DND-41 (cell line): ENCODE data around the gene PHF20.

Experiments used
- ATAC-seq: fragments of 200-7000 bp; cut with Tn5 transposase; 3 replicates; pipeline ENCODE4 v1.9.1; 2021; ENCODE audit warnings: low read depth; ENCODE audit not compliant: insufficient read depth
- DNase-seq: peaks from one replicate; pipeline ENCODE4 v3.0.0-alpha.2; 2020
- H2AFZ ChIP-seq: 2 replicates; pipeline ENCODE4 v1.6.0; 2012; ENCODE audit warnings: low read depth, low read length
- H3K27ac ChIP-seq: 2 replicates; pipeline ENCODE4 v1.5.1; 2012; ENCODE audit warnings: low read length, inconsistent platforms
- H3K27me3 ChIP-seq: fragments of 200-600 bp; sonication (generic); 2 replicates; pipeline ENCODE4 v1.6.0; 2012; ENCODE audit warnings: low read length, mild to moderate bottlenecking, inconsistent platforms; ENCODE audit not compliant: insufficient read depth, poor library complexity
- H3K36me3 ChIP-seq: 2 replicates; pipeline ENCODE4 v1.5.1; 2012; ENCODE audit warnings: low read length, inconsistent platforms; ENCODE audit not compliant: insufficient read depth
- H3K4me1 ChIP-seq: 2 replicates; pipeline ENCODE4 v1.5.1; 2012; ENCODE audit warnings: mild to moderate bottlenecking, low read length; ENCODE audit not compliant: insufficient read depth
- H3K4me2 ChIP-seq: 2 replicates; pipeline ENCODE4 v1.6.0; 2012; ENCODE audit warnings: mild to moderate bottlenecking, moderate library complexity, low read length, inconsistent platforms; ENCODE audit not compliant: insufficient read depth
- H3K4me3 ChIP-seq, 2 experiments: fragments of 200-600 bp in 1 of 2; shearing (Covaris generic) in 1 of 2; 2 replicates each; pipeline ENCODE4 v1.5.1; 2012 to 2016; ENCODE audit warnings: inconsistent platforms in 2 of 2, low read length in 2 of 2, mild to moderate bottlenecking in 2 of 2, low read depth in 1 of 2, moderate library complexity in 1 of 2
- H3K79me2 ChIP-seq: 2 replicates; pipeline ENCODE4 v1.6.0; 2012; ENCODE audit warnings: low read length, inconsistent platforms; ENCODE audit not compliant: insufficient read depth
- H3K9ac ChIP-seq: 2 replicates; pipeline ENCODE4 v1.6.0; 2012; ENCODE audit warnings: low read depth, mild to moderate bottlenecking, inconsistent platforms, low read length, moderate library complexity
- H3K9me3 ChIP-seq: 2 replicates; pipeline ENCODE4 v1.5.1; 2012; ENCODE audit warnings: low read length, moderate library complexity, mild to moderate bottlenecking, inconsistent platforms; ENCODE audit not compliant: insufficient read depth, severe bottlenecking
- H4K20me1 ChIP-seq: 2 replicates; pipeline ENCODE4 v1.6.0; 2012; ENCODE audit warnings: low read length; ENCODE audit not compliant: insufficient read depth
- EZH2 ChIP-seq: IDR thresholded peaks from 3 replicates; pipeline ENCODE4 v1.6.1; 2012; ENCODE audit warnings: borderline replicate concordance, low read depth, mild to moderate bottlenecking, moderate library complexity, low read length, inconsistent platforms; ENCODE audit not compliant: severe bottlenecking
- TF ChIP-seq, protein P1 (sequence below): IDR thresholded peaks from 2 replicates; pipeline ENCODE4 v1.5.1; 2012; ENCODE audit warnings: borderline replicate concordance, low read length, moderate library complexity, mild to moderate bottlenecking; ENCODE audit not compliant: poor library complexity, severe bottlenecking; ENCODE audit errors: extremely low read depth

The PHF20 gene

DNA sequence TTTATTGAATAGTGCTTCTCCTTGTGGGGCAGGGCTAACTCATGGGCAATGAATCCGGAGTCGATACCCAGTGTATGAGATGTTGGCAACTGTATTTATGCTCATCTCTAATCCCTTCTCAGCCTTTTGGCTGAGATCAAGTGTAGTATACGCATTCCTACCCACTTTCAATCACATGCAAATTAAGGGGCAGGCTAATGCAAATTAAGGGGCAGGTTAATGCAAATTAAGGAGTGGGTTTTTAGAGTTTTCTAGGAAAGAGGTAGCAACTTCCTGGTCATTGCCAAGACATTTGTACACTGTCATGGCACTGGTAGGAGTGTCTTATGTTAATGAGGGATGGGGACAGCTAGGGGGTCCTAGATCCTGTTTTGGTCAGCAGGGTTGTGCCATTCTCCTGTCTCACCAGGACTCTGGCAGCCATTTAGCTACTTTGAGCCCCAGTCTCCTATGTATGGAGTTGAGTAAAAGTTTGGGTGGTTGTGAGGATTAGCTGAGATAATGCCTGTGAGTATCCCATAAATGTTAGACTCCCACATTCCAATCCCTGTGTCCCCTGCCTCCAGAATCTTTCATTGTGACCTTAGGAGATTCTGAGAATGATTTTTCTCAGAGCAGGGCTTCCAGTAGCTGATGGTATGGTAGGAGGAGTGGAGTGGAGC lies 196.3 kb downstream of the PHF20 start, which contains the start of gene CNBD2:
Gene CNBD2, plus strand, starts transcription at position 612 of the 662 bp plus-strand sequence. CDS start 173 bp downstream, outside the sequence.
- no peaks in the 10 kb centered on the region for H4K20me1 ChIP-seq
- DNase-seq (no peak), ATAC-seq (peak; percentile 37; the same call in 1 of the 3 replicates)
- no peak within 1 kb of the TSS for H3K4me3 ChIP-seq
- peaks cover 3% of the 10 kb centered on the region for H3K27me3 ChIP-seq
- TF ChIP-seq, protein P1, sequence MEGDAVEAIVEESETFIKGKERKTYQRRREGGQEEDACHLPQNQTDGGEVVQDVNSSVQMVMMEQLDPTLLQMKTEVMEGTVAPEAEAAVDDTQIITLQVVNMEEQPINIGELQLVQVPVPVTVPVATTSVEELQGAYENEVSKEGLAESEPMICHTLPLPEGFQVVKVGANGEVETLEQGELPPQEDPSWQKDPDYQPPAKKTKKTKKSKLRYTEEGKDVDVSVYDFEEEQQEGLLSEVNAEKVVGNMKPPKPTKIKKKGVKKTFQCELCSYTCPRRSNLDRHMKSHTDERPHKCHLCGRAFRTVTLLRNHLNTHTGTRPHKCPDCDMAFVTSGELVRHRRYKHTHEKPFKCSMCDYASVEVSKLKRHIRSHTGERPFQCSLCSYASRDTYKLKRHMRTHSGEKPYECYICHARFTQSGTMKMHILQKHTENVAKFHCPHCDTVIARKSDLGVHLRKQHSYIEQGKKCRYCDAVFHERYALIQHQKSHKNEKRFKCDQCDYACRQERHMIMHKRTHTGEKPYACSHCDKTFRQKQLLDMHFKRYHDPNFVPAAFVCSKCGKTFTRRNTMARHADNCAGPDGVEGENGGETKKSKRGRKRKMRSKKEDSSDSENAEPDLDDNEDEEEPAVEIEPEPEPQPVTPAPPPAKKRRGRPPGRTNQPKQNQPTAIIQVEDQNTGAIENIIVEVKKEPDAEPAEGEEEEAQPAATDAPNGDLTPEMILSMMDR: no peak
- no peak for TF ChIP-seq EZH2
- H3K27ac ChIP-seq: no peak within 1 kb of the TSS
- H3K79me2 ChIP-seq: no peaks in the 10 kb centered on the region
- H2AFZ ChIP-seq: no peak within 1 kb of the TSS
- no peaks in the 10 kb centered on the region for H3K36me3 ChIP-seq
- no peak within 1 kb of the TSS for H3K9ac ChIP-seq
- H3K4me1 ChIP-seq: no peaks in the 10 kb centered on the region
- no peak within 1 kb of the TSS for H3K4me2 ChIP-seq
- no peaks in the 10 kb centered on the region for H3K9me3 ChIP-seq

DNA sequence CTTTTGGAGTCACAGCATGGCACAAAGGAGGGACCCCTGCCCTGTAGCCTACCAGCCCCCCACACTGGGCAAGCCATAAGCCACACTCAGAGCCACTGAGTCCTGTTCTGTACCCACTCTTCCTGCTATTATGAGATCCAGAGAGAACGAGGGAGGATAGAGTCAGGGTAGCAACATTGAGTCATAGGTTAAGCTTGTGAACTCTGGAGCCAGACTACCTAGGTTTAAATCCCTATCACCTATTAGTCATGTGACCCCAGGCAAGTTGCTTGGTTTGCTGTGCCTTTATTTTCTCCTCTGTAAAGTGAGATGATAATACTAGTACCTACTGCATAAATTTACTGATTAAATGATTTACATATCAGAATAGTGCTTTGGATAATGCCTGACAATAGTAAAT lies 197.1 kb downstream of the PHF20 start:
- no peak overlapping the region for H3K9ac ChIP-seq
- ATAC-seq: no peak
- no peak overlapping the region for H2AFZ ChIP-seq

DNA sequence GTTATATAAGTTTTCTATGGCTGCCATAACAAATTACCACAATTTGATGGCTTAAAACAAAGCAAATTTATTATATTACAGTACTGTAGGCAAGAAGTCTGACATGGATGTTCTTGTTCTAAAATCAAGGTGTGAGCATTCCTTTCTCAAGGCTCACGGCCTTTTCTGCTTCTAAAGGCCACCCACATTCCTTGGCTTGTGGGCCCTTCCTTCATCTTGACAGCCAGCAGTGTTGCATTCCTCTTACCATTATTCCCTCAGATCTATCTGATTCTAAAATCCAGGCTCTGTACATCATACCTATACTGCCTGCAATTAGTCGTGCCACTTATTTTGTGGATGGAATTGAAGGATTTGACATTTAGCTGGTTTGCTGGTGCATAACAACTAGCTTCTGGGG lies 200.2 kb downstream of the PHF20 start:
- Histone ChIP-seq H3K4me2 (no peak overlapping the region), H3K79me2 (no peaks in the 10 kb centered on the region), H3K36me3 (no peaks in the 10 kb centered on the region), H3K27me3 (peaks cover 3% of the 10 kb centered on the region), H3K4me1 (no peaks in the 10 kb centered on the region), H3K9ac (no peak overlapping the region), H3K9me3 (no peaks in the 10 kb centered on the region), H4K20me1 (no peaks in the 10 kb centered on the region), H3K4me3 (no peak overlapping the region), H2AFZ (no peak overlapping the region), H3K27ac (no peak overlapping the region)
- no peak for DNase-seq
- TF ChIP-seq EZH2: no peak
- TF ChIP-seq, protein P1: no peak
- no peak for ATAC-seq

More for the DNA sequence above, 197.1 kb downstream of the PHF20 start:
- H3K4me3 ChIP-seq: no peak overlapping the region
- H4K20me1 ChIP-seq: no peaks in the 10 kb centered on the region
- DNase-seq: no peak
- H3K79me2 ChIP-seq: no peaks in the 10 kb centered on the region
- H3K4me1 ChIP-seq: no peaks in the 10 kb centered on the region
- no peak overlapping the region for H3K27ac ChIP-seq
- peaks cover 3% of the 10 kb centered on the region for H3K27me3 ChIP-seq
- no peak overlapping the region for H3K4me2 ChIP-seq
- H3K36me3 ChIP-seq: no peaks in the 10 kb centered on the region
- TF ChIP-seq, protein P1: no peak
- no peak for TF ChIP-seq EZH2
- H3K9me3 ChIP-seq: no peaks in the 10 kb centered on the region

DNA sequence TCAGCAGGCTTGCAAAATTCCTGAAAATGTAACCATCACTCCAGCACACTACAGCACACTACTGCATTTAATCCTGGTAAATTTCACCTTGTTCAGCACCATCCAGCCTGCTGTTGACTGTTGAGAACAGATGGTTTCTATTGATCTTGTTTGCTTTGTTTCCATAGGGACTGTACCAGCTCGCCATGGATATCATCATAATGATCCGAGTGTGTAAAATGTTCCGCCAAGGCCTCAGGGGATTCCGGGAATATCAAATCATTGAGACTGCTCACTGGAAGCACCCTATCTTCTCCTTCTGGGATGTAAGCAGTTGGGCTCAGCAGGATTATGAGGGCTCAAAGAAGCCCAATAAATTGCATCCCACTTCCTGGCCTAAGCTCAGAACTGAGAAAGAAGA lies 200.6 kb downstream of the PHF20 start:
- H3K4me1 ChIP-seq: no peaks in the 10 kb centered on the region
- peaks cover 3% of the 10 kb centered on the region for H3K27me3 ChIP-seq
- H3K4me2 ChIP-seq: no peak overlapping the region
- no peak overlapping the region for H3K4me3 ChIP-seq
- no peaks in the 10 kb centered on the region for H4K20me1 ChIP-seq
- no peak overlapping the region for H3K9ac ChIP-seq
- H3K79me2 ChIP-seq: no peaks in the 10 kb centered on the region
- H3K9me3 ChIP-seq: no peaks in the 10 kb centered on the region
- DNase-seq: no peak
- no peak overlapping the region for H2AFZ ChIP-seq
- H3K36me3 ChIP-seq: no peaks in the 10 kb centered on the region
- TF ChIP-seq, protein P1: no peak
- no peak for TF ChIP-seq EZH2
- H3K27ac ChIP-seq: no peak overlapping the region
- no peak for ATAC-seq
